Transverse colon (tissue), 4 donors: ENCODE data around the gene KASH5. TPM values are rescaled to one million over a fixed set of nuclear protein-coding genes. Genes with fewer than 3 reads are reported as not detected.

ENCODE experiments used
- DNase-seq: peaks from one replicate; pipeline ENCODE4 v3.0.0-alpha.2; 2019
- H3K27ac ChIP-seq, 4 donors: fragments of 200-600 bp; sonication (generic); 2 replicates each; pipeline ENCODE4 v1.5.1; 2016 to 2018; ENCODE audit warnings: inconsistent platforms in 4 of 4
- H3K27me3 ChIP-seq: fragments of 200-600 bp; sonication (generic); 2 replicates; pipeline ENCODE4 v1.5.1; 2017; ENCODE audit warnings: inconsistent platforms
- H3K36me3 ChIP-seq, 4 donors: fragments of 200-600 bp; sonication (generic); 2 replicates each; pipeline ENCODE4 v1.5.1; 2017 to 2019; ENCODE audit warnings: inconsistent platforms in 4 of 4
- H3K4me1 ChIP-seq, 4 donors: fragments of 200-600 bp; sonication (generic); 2 replicates each; pipeline ENCODE4 v1.5.1; 2017 to 2020; ENCODE audit warnings: inconsistent platforms in 4 of 4
- H3K4me3 ChIP-seq, 4 donors: fragments of 200-600 bp; sonication (generic); 1 replicate in 1 of 4; 2 replicates in 3 of 4; pipeline versions ENCODE4 v1.5.1 to v1.6.1; 2017 to 2019; ENCODE audit warnings: inconsistent platforms in 4 of 4
- H3K9me3 ChIP-seq, 2 donors: fragments of 200-600 bp; sonication (generic); 2 replicates each; pipeline ENCODE4 v1.5.1; 2017 to 2019; ENCODE audit warnings: inconsistent platforms in 2 of 2
- CTCF ChIP-seq, 5 experiments: fragments of 200-600 bp in 3 of 5; fragments of 450-650 bp in 2 of 5; sonication (generic) in 3 of 5; IDR thresholded peaks; 1 replicate in 2 of 5; 2 replicates in 3 of 5; pipeline ENCODE4 v1.5.1; 2016 to 2017; ENCODE audit warnings: antibody characterized with exemption in 5 of 5, inconsistent platforms in 3 of 5, mild to moderate bottlenecking in 2 of 5, moderate library complexity in 1 of 5
- EP300 ChIP-seq: sonication (generic); formaldehyde crosslinking; IDR thresholded peaks from one replicate; pipeline ENCODE4 v1.6.1; 2017; ENCODE audit warnings: antibody characterized with exemption, low read depth
- POLR2A ChIP-seq: fragments of 450-650 bp; IDR thresholded peaks from one replicate; pipeline ENCODE4 v1.6.1; 2016; ENCODE audit warnings: antibody characterized with exemption, mild to moderate bottlenecking, moderate library complexity
- POLR2AphosphoS5 ChIP-seq, 3 donors: sonication (generic); formaldehyde crosslinking; IDR thresholded peaks; one replicate each; pipeline ENCODE4 v1.6.1; 2016; ENCODE audit warnings: antibody characterized with exemption in 3 of 3
- WGBS, 2 donors: methylation state at CpG; one replicate each; pipeline ENCODE4 v1.1.5; 2018; ENCODE audit warnings: low coverage in 1 of 2; 5-methylcytosine and 5-hydroxymethylcytosine counted together
- in situ Hi-C, 4 donors: fragments of 200-750 bp; cut with MboI; loops; one replicate each; pipeline versions ENCODE4 v1.15.0 to v1.15.1; 2017; ENCODE audit warnings: low sequenced_read_pairs in 3 of 4, low pct_ligation_motif_present in 1 of 4, low pct_unique_long_range_greater_than_20kb in 1 of 4
- intact Hi-C: fragments of 100-400 bp; cut with DNase I; formaldehyde crosslinking; loops from one replicate; pipeline ENCODE4 v1.15.1; 2023; ENCODE audit warnings: low total_unique reads
- total RNA-seq, 4 donors: library from RNA; depleted of rRNA; stranded (reverse); fragments of >200 nt; gene quantifications; one replicate each; pipeline ENCODE4 v1.1.0, GENCODE V29; 2016

KASH5 gene
- total RNA-seq, 4 donors from 2014 or later = not detected

- Histone ChIP-seq H3K27ac (no peak overlapping the region), H3K27me3 (no peaks in the 10 kb centered on the region), H3K36me3 (no peaks in the 10 kb centered on the region), H3K4me3 (no peak overlapping the region), H3K4me1 (peaks cover 0 to 8% (median 0%) of the 10 kb centered on the region in 4 donors), H3K9me3 (no peaks in the 10 kb centered on the region)
- in situ Hi-C loops (no loop called here), intact Hi-C loops (no loop called here)
- 81% methylated on average over 6 of the region's 7 CpGs; no CpG with 5 or more reads in 1 of the 2 donors for WGBS, 2 donors
- DNase-seq = no peak
- TF ChIP-seq CTCF (IDR thresholded peaks at IDR 0.05) = no peak
- TF ChIP-seq POLR2AphosphoS5 (IDR thresholded peaks at IDR 0.05) = no peak
- no peak for TF ChIP-seq POLR2A
- no peak for TF ChIP-seq EP300
These were observed 19.0 kb downstream of the KASH5 start for GRCh38 chr19:49407079-49407478.

- TF ChIP-seq CTCF (IDR thresholded peaks at IDR 0.05) = no peak
- TF ChIP-seq EP300 = no peak
- no peak for TF ChIP-seq POLR2A
- no peak for TF ChIP-seq POLR2AphosphoS5 (IDR thresholded peaks at IDR 0.05)
- in situ Hi-C loops = no loop called here
- intact Hi-C loops = no loop called here
- no peak overlapping the region for H3K27ac ChIP-seq
- no peak for DNase-seq
- H3K4me1 ChIP-seq = peaks cover 0 to 8% (median 0%) of the 10 kb centered on the region in 4 donors
- no peaks in the 10 kb centered on the region for H3K36me3 ChIP-seq
- H3K27me3 ChIP-seq = no peaks in the 10 kb centered on the region
- no peaks in the 10 kb centered on the region for H3K9me3 ChIP-seq
- 89% methylated on average over 16 of the region's 16 CpGs; no CpG with 5 or more reads in 1 of the 2 donors for WGBS, 2 donors
- H3K4me3 ChIP-seq = no peak overlapping the region
These were observed 19.5 kb downstream of the KASH5 start for GRCh38 chr19:49407482-49408015.

- TF ChIP-seq POLR2AphosphoS5 (IDR thresholded peaks at IDR 0.05) = no peak
- no peak for TF ChIP-seq CTCF (IDR thresholded peaks at IDR 0.05)
- TF ChIP-seq POLR2A = no peak
- TF ChIP-seq EP300 = no peak
- WGBS, 2 donors = 77 to 83% methylated on average over 2 to 8 of the region's 8 CpGs
- H3K4me3 ChIP-seq = no peak overlapping the region
These were observed 20.9 kb downstream of the KASH5 start for GRCh38 chr19:49408816-49409440.

GRCh38 chr19:49409441-49410029 is 21.5 kb downstream of the KASH5 start:
- H3K4me3 ChIP-seq = no peak overlapping the region
- H3K27me3 ChIP-seq = peaks cover 5% of the 10 kb centered on the region
- TF ChIP-seq POLR2A = no peak
- no peak for TF ChIP-seq EP300
- no peak for TF ChIP-seq CTCF (IDR thresholded peaks at IDR 0.05)
- TF ChIP-seq POLR2AphosphoS5 (IDR thresholded peaks at IDR 0.05) = no peak
- WGBS, 2 donors = 58 to 70% methylated on average over 2 to 5 of the region's 5 CpGs
- intact Hi-C loops = no loop called here
- in situ Hi-C loops = no loop called here
- no peak for DNase-seq
- H3K27ac ChIP-seq = peak overlapping the region in 2 of 4 donors; percentile 12 to 19
- no peaks in the 10 kb centered on the region for H3K9me3 ChIP-seq
- H3K36me3 ChIP-seq = no peaks in the 10 kb centered on the region
- peaks cover 0 to 8% (median 0%) of the 10 kb centered on the region in 4 donors for H3K4me1 ChIP-seq

More at GRCh38 chr19:49408816-49409440, 20.9 kb downstream of the KASH5 start:
- no peaks in the 10 kb centered on the region for H3K9me3 ChIP-seq
- intact Hi-C loops (no loop called here), in situ Hi-C loops (no loop called here)
- no peak for DNase-seq
- no peaks in the 10 kb centered on the region for H3K36me3 ChIP-seq
- peaks cover 0 to 8% (median 0%) of the 10 kb centered on the region in 4 donors for H3K4me1 ChIP-seq
- peak overlapping the region in 2 of 4 donors; percentile 12 to 19 for H3K27ac ChIP-seq
- H3K27me3 ChIP-seq = peaks cover 5% of the 10 kb centered on the region
